ENCODE data around the gene PMEPA1. TPM values are rescaled to one million over a fixed set of nuclear protein-coding genes. Genes with fewer than 3 reads are reported as not detected.

PMEPA1 gene
- total and polyA plus RNA-seq, 2 experiments from 2014 or later, result 6.1 to 11.8 TPM

- in situ Hi-C loops (cut with MboI), result no loop called here
- H3K4me2 ChIP-seq (ENCODE audit: unreplicated experiment), result no peak overlapping the region
- peaks cover 29% of the 10 kb centered on the region for H3F3A ChIP-seq (ENCODE audit: insufficient read depth)
- no peaks in the 10 kb centered on the region for H3K9me2 ChIP-seq (ENCODE audit: insufficient read depth)
- H3K9ac ChIP-seq, result no peak overlapping the region
- no peak overlapping the region for H2AFZ ChIP-seq
- no peaks in the 10 kb centered on the region for H3K9me3 ChIP-seq (ENCODE audit: low read depth)
- H3K36me3 ChIP-seq (ENCODE audit: low read depth), result no peaks in the 10 kb centered on the region
- TF ChIP-seq EZH2 (IDR thresholded peaks at IDR 0.05; ENCODE audit: insufficient read depth, poor library complexity, severe bottlenecking), result no peak
- TF ChIP-seq EZH2phosphoT487 (IDR thresholded peaks at IDR 0.05; ENCODE audit: insufficient read depth, low read depth), result no peak
- H3K4me3 ChIP-seq, result no peak overlapping the region
- no peak overlapping the region for H3K27ac ChIP-seq
- H3K27me3 ChIP-seq (replicated peaks; ENCODE audit: insufficient read depth), result no peaks in the 10 kb centered on the region
- peaks cover 23% of the 10 kb centered on the region for H3K4me1 ChIP-seq (ENCODE audit: insufficient read depth)
- H4K20me1 ChIP-seq (ENCODE audit: insufficient read depth), result no peaks in the 10 kb centered on the region; the same call in 1 of the 2 replicates
- peaks cover 91% of the 10 kb centered on the region for H3K79me2 ChIP-seq (ENCODE audit: insufficient read depth)
- DNase-seq, result no peak
- 96 to 97% methylated on average over 6 of the region's 6 CpGs for WGBS, 2 experiments (ENCODE audit: low coverage in 1 of 2, low lambda C conversion rate in 2 of 2, missing lambda C conversion rate in 2 of 2)
Observed at GRCh38 chr20:57703013-57703412, 6.8 kb downstream of the PMEPA1 start.

GRCh38 chr20:57702521-57702920 lies 7.3 kb downstream of the PMEPA1 start:
- WGBS, 2 experiments (ENCODE audit: low coverage in 1 of 2, low lambda C conversion rate in 2 of 2, missing lambda C conversion rate in 2 of 2), result 93 to 94% methylated on average over 6 of the region's 6 CpGs

GRCh38 chr20:57702091-57702490 lies 7.7 kb downstream of the PMEPA1 start:
- H3K36me3 ChIP-seq (ENCODE audit: low read depth), result no peaks in the 10 kb centered on the region
- no peak overlapping the region for H3K9ac ChIP-seq
- H3K79me2 ChIP-seq (ENCODE audit: insufficient read depth), result peaks cover 91% of the 10 kb centered on the region
- H3K27ac ChIP-seq, result no peak overlapping the region
- H3K9me3 ChIP-seq (ENCODE audit: low read depth), result no peaks in the 10 kb centered on the region
- in situ Hi-C loops (cut with MboI), result no loop called here
- no peak overlapping the region for H2AFZ ChIP-seq
- H3F3A ChIP-seq (ENCODE audit: insufficient read depth), result peaks cover 39% of the 10 kb centered on the region
- H3K4me1 ChIP-seq (ENCODE audit: insufficient read depth), result peaks cover 23% of the 10 kb centered on the region
- H3K27me3 ChIP-seq (replicated peaks; ENCODE audit: insufficient read depth), result no peaks in the 10 kb centered on the region
- H3K4me3 ChIP-seq, result no peak overlapping the region
- H3K9me2 ChIP-seq (ENCODE audit: insufficient read depth), result no peaks in the 10 kb centered on the region
- no peaks in the 10 kb centered on the region; the same call in 1 of the 2 replicates for H4K20me1 ChIP-seq (ENCODE audit: insufficient read depth)
- H3K4me2 ChIP-seq (ENCODE audit: unreplicated experiment), result no peak overlapping the region
- no peak for DNase-seq
- TF ChIP-seq EZH2 (IDR thresholded peaks at IDR 0.05; ENCODE audit: insufficient read depth, poor library complexity, severe bottlenecking) (no peak), EZH2phosphoT487 (IDR thresholded peaks at IDR 0.05; ENCODE audit: insufficient read depth, low read depth) (no peak)
- WGBS, 2 experiments (ENCODE audit: low coverage in 1 of 2, low lambda C conversion rate in 2 of 2, missing lambda C conversion rate in 2 of 2), result 94 to 96% methylated on average over 12 of the region's 12 CpGs

More at GRCh38 chr20:57702521-57702920, 7.3 kb downstream of the PMEPA1 start:
- Histone ChIP-seq H3K4me1 (ENCODE audit: insufficient read depth) (peaks cover 25% of the 10 kb centered on the region), H3K4me2 (ENCODE audit: unreplicated experiment) (no peak overlapping the region), H3K36me3 (ENCODE audit: low read depth) (no peaks in the 10 kb centered on the region), H3K79me2 (ENCODE audit: insufficient read depth) (peaks cover 91% of the 10 kb centered on the region), H3K9ac (no peak overlapping the region), H3F3A (ENCODE audit: insufficient read depth) (peaks cover 34% of the 10 kb centered on the region), H3K27ac (no peak overlapping the region), H4K20me1 (ENCODE audit: insufficient read depth) (no peaks in the 10 kb centered on the region; the same call in 1 of the 2 replicates), H3K27me3 (replicated peaks; ENCODE audit: insufficient read depth) (no peaks in the 10 kb centered on the region), H3K9me2 (ENCODE audit: insufficient read depth) (no peaks in the 10 kb centered on the region), H3K4me3 (no peak overlapping the region), H3K9me3 (ENCODE audit: low read depth) (no peaks in the 10 kb centered on the region), H2AFZ (no peak overlapping the region)
- TF ChIP-seq EZH2 (IDR thresholded peaks at IDR 0.05; ENCODE audit: insufficient read depth, poor library complexity, severe bottlenecking) (no peak), EZH2phosphoT487 (IDR thresholded peaks at IDR 0.05; ENCODE audit: insufficient read depth, low read depth) (no peak)
- no peak for DNase-seq
- in situ Hi-C loops (cut with MboI), result no loop called here

GRCh38 chr20:57701651-57702050 lies 8.2 kb downstream of the PMEPA1 start:
- WGBS, 2 experiments (ENCODE audit: low coverage in 1 of 2, low lambda C conversion rate in 2 of 2, missing lambda C conversion rate in 2 of 2), result 96 to 97% methylated on average over 7 of the region's 7 CpGs
- Histone ChIP-seq H3K9me2 (ENCODE audit: insufficient read depth) (no peaks in the 10 kb centered on the region), H4K20me1 (ENCODE audit: insufficient read depth) (no peaks in the 10 kb centered on the region; the same call in 1 of the 2 replicates), H3K36me3 (ENCODE audit: low read depth) (no peaks in the 10 kb centered on the region), H2AFZ (no peak overlapping the region), H3K79me2 (ENCODE audit: insufficient read depth) (peaks cover 91% of the 10 kb centered on the region), H3F3A (ENCODE audit: insufficient read depth) (peaks cover 39% of the 10 kb centered on the region), H3K9me3 (ENCODE audit: low read depth) (no peaks in the 10 kb centered on the region), H3K4me2 (ENCODE audit: unreplicated experiment) (no peak overlapping the region), H3K27ac (no peak overlapping the region), H3K27me3 (replicated peaks; ENCODE audit: insufficient read depth) (no peaks in the 10 kb centered on the region), H3K9ac (no peak overlapping the region), H3K4me1 (ENCODE audit: insufficient read depth) (peaks cover 20% of the 10 kb centered on the region), H3K4me3 (no peak overlapping the region)
- in situ Hi-C loops (cut with MboI), result no loop called here
- DNase-seq, result no peak
- TF ChIP-seq EZH2phosphoT487 (IDR thresholded peaks at IDR 0.05; ENCODE audit: insufficient read depth, low read depth), result no peak
- no peak for TF ChIP-seq EZH2 (IDR thresholded peaks at IDR 0.05; ENCODE audit: insufficient read depth, poor library complexity, severe bottlenecking)

GRCh38 chr20:57701090-57701489 lies 8.7 kb downstream of the PMEPA1 start:
- in situ Hi-C loops (cut with MboI), result no loop called here
- H3K4me1 ChIP-seq (ENCODE audit: insufficient read depth), result peaks cover 20% of the 10 kb centered on the region
- DNase-seq, result no peak
- H4K20me1 ChIP-seq (ENCODE audit: insufficient read depth), result no peaks in the 10 kb centered on the region; the same call in 1 of the 2 replicates
- peaks cover 91% of the 10 kb centered on the region for H3K79me2 ChIP-seq (ENCODE audit: insufficient read depth)
- H3K4me3 ChIP-seq, result no peak overlapping the region
- H3K9me2 ChIP-seq (ENCODE audit: insufficient read depth), result no peaks in the 10 kb centered on the region
- H3K9ac ChIP-seq, result no peak overlapping the region
- H3K27ac ChIP-seq, result no peak overlapping the region
- TF ChIP-seq EZH2 (IDR thresholded peaks at IDR 0.05; ENCODE audit: insufficient read depth, poor library complexity, severe bottlenecking) (no peak), EZH2phosphoT487 (IDR thresholded peaks at IDR 0.05; ENCODE audit: insufficient read depth, low read depth) (no peak)
- WGBS, 2 experiments (ENCODE audit: low coverage in 1 of 2, low lambda C conversion rate in 2 of 2, missing lambda C conversion rate in 2 of 2), result 98% methylated on average over 6 of the region's 6 CpGs
- H3K9me3 ChIP-seq (ENCODE audit: low read depth), result no peaks in the 10 kb centered on the region
- no peaks in the 10 kb centered on the region for H3K36me3 ChIP-seq (ENCODE audit: low read depth)
- H3K4me2 ChIP-seq (ENCODE audit: unreplicated experiment), result no peak overlapping the region
- H2AFZ ChIP-seq, result no peak overlapping the region
- peaks cover 39% of the 10 kb centered on the region for H3F3A ChIP-seq (ENCODE audit: insufficient read depth)
- no peaks in the 10 kb centered on the region for H3K27me3 ChIP-seq (replicated peaks; ENCODE audit: insufficient read depth)
